ENCODE results near the gene ZNF326. TPM values are rescaled to one million over a fixed set of nuclear protein-coding genes. Genes with fewer than 3 reads are reported as not detected.

ZNF326 gene
- total RNA-seq, 4 donors from 2014 or later: 9.0 to 15.4 (median 9.9) TPM

DNA sequence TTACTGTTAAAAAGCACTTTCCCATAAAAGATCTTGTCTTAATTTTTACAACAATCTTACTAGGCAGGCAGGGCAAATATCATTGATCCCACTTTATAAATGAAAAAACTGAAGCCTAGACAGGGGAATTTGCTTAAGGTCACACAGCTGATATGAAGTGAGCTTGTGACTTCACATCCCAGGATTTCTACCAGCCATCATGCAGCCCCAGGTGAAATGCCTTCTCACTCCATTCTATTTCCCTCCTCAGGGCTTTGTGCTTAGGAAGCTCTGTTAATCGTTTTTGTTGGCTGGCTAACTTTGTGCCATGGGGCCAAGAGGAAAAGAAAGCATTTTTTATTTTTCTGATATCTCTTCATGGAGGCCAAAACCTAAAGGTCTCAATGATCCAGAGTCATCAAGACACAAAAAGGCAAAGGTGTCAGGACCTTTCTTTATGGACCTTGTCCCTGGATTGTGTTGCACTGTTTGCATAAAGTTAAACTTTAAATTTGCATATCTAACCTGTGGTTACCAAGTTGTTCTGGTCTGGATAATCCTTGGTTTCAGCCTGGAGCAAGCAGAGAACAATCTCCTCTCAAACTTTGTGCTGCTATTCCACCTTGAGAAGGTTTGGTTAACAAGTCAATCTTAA lies 44.8 kb upstream of the ZNF326 start:
- H3K36me3 ChIP-seq: no peaks in the 10 kb centered on the region
- no peaks in the 10 kb centered on the region for H3K27me3 ChIP-seq
- intact Hi-C loops (cut with DNase I): no loop called here
- no peaks in the 10 kb centered on the region for H3K9me3 ChIP-seq
- TF ChIP-seq POLR2A (IDR thresholded peaks at IDR 0.05; ENCODE audit: low read depth): no peak
- TF ChIP-seq, protein P1, sequence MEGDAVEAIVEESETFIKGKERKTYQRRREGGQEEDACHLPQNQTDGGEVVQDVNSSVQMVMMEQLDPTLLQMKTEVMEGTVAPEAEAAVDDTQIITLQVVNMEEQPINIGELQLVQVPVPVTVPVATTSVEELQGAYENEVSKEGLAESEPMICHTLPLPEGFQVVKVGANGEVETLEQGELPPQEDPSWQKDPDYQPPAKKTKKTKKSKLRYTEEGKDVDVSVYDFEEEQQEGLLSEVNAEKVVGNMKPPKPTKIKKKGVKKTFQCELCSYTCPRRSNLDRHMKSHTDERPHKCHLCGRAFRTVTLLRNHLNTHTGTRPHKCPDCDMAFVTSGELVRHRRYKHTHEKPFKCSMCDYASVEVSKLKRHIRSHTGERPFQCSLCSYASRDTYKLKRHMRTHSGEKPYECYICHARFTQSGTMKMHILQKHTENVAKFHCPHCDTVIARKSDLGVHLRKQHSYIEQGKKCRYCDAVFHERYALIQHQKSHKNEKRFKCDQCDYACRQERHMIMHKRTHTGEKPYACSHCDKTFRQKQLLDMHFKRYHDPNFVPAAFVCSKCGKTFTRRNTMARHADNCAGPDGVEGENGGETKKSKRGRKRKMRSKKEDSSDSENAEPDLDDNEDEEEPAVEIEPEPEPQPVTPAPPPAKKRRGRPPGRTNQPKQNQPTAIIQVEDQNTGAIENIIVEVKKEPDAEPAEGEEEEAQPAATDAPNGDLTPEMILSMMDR (IDR thresholded peaks at IDR 0.05): no peak
- no peak for TF ChIP-seq EP300 (IDR thresholded peaks at IDR 0.05)
- no peak for TF ChIP-seq POLR2AphosphoS5 (IDR thresholded peaks at IDR 0.05)
- DNase-seq (ENCODE audit: extremely low spot score): no peak
- no peaks in the 10 kb centered on the region for H3K4me1 ChIP-seq
- WGBS: 4% methylated on average over 1 of the region's 1 CpG
- no peak overlapping the region for H3K27ac ChIP-seq (replicated peaks in 1 of 4)
- no peak overlapping the region for H3K4me3 ChIP-seq

DNA sequence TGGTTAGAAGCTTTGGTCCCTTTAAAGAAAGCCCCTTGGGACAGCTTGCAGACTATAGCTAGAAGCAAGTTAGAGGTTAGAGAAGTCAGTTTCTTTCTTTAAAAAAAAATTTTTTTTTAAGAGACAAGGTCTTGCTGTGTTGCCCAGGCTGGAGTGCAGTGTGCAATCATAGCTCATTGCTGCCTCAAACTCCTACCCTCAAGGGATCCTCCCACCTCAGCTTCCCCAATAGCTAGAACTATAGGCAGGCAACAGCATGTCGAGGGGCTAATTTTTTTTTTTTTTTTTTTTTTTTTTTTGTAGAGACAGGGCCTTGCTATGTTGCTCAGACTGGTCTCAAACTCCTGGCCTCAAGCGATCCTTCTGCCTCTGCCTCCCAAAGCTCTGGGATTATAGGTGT lies 44.2 kb upstream of the ZNF326 start:
- H3K27ac ChIP-seq (replicated peaks in 1 of 4): no peak overlapping the region
- TF ChIP-seq EP300 (IDR thresholded peaks at IDR 0.05) (no peak), POLR2AphosphoS5 (IDR thresholded peaks at IDR 0.05) (no peak), POLR2A (IDR thresholded peaks at IDR 0.05; ENCODE audit: low read depth) (no peak)
- TF ChIP-seq, protein P1 (IDR thresholded peaks at IDR 0.05): no peak

DNA sequence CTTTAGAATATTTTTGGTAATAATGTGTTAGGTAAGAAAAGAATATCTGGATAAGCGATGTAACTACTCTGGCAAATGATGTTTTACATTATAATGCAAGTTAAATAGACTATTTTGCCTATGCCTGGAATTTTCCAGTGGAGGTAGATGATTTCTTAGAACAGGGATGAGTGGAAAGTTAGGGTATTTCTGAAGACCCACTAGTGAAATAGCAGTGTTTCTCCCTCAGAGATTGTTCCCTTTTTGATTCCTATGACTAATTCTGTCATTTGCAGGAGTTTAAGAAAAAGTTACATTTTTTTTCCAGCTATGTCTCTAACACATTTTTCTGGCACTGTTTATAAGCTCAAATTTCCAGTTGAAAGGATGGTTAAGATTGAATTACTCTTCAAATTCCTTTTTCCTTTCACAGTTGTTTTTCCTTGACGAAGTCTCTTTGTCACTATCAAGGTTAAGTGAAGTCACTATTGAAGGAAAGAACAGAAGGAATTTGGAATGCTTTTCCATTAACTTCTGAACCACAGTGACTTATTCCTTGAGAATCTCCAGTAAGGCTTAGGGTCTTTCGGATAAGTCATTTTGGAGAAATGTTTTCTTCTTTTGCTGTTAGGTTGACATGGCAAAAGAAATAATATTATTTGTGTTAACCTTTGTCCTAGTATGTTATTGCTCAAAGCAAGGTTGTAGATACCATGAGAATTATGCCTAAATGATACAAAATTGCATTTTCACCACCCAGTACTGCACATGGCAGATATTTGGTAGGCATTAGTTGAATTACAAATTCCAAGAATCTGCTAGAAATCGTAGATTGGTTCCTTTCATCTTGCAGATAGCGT lies 42.9 kb upstream of the ZNF326 start:
- DNase-seq (ENCODE audit: extremely low spot score): no peak
- Histone ChIP-seq H3K4me3 (no peak overlapping the region), H3K27me3 (no peaks in the 10 kb centered on the region), H3K4me1 (no peaks in the 10 kb centered on the region), H3K9me3 (no peaks in the 10 kb centered on the region), H3K27ac (replicated peaks in 1 of 4) (no peak overlapping the region), H3K36me3 (no peaks in the 10 kb centered on the region)
- WGBS: 88% methylated on average over 5 of the region's 5 CpGs
- TF ChIP-seq, protein P1 (IDR thresholded peaks at IDR 0.05): no peak
- TF ChIP-seq POLR2A (IDR thresholded peaks at IDR 0.05; ENCODE audit: low read depth) (no peak), POLR2AphosphoS5 (IDR thresholded peaks at IDR 0.05) (no peak), EP300 (IDR thresholded peaks at IDR 0.05) (no peak)
- intact Hi-C loops (cut with DNase I): no loop called here

More for the DNA sequence above, 44.2 kb upstream of the ZNF326 start:
- intact Hi-C loops (cut with DNase I): no loop called here
- 92% methylated on average over 2 of the region's 2 CpGs for WGBS
- H3K36me3 ChIP-seq: no peaks in the 10 kb centered on the region
- H3K9me3 ChIP-seq: no peaks in the 10 kb centered on the region
- H3K4me3 ChIP-seq: no peak overlapping the region
- no peaks in the 10 kb centered on the region for H3K27me3 ChIP-seq
- no peak for DNase-seq (ENCODE audit: extremely low spot score)
- no peaks in the 10 kb centered on the region for H3K4me1 ChIP-seq

DNA sequence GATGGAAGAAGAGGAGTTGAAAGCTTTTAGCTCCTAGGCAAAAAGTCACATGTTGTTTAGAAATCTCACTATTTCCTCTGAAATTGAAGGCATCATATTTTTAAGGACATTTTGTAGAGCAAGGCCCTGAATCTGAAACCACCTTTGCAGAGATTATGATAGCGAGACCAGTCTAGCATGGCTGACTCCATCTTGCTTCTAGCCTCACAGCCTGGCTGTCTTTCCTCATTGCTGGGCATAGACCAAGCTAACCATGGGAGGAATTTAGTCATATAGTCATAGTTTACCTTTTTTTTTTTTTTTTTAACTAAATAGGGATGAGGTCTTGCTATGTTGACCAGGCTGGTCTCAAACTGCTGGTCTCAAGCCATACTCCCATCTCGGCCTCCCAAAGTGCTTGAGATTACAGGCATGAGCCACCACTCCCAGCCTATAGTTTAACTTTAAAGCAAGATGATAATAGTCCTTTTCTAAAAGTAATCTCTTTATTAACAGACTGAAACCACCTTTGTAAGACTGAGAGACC lies 42.2 kb upstream of the ZNF326 start:
- no peak for DNase-seq (ENCODE audit: extremely low spot score)
- no peaks in the 10 kb centered on the region for H3K36me3 ChIP-seq
- no peaks in the 10 kb centered on the region for H3K27me3 ChIP-seq
- intact Hi-C loops (cut with DNase I): no loop called here
- no peaks in the 10 kb centered on the region for H3K4me1 ChIP-seq
- WGBS: 96% methylated on average over 2 of the region's 2 CpGs
- no peaks in the 10 kb centered on the region for H3K9me3 ChIP-seq
- no peak overlapping the region for H3K27ac ChIP-seq (replicated peaks in 1 of 4)
- H3K4me3 ChIP-seq: no peak overlapping the region
- TF ChIP-seq EP300 (IDR thresholded peaks at IDR 0.05) (no peak), POLR2AphosphoS5 (IDR thresholded peaks at IDR 0.05) (no peak), POLR2A (IDR thresholded peaks at IDR 0.05; ENCODE audit: low read depth) (no peak)
- TF ChIP-seq, protein P1 (IDR thresholded peaks at IDR 0.05): no peak
